ENCODE measurements around the gene SKIL. TPM values are rescaled to one million over a fixed set of nuclear protein-coding genes. Genes with fewer than 3 reads are reported as not detected.

SKIL gene
- total and polyA plus RNA-seq, 2 experiments from 2014 or later = 28.6 to 39.1 TPM

- Histone ChIP-seq H3F3A (ENCODE audit: insufficient read depth) (peaks cover 61% of the 10 kb centered on the region), H3K27me3 (replicated peaks; ENCODE audit: insufficient read depth) (no peaks in the 10 kb centered on the region), H2AFZ (no peak overlapping the region), H3K4me3 (no peak overlapping the region), H4K20me1 (ENCODE audit: insufficient read depth) (no peaks in the 10 kb centered on the region), H3K9ac (no peak overlapping the region), H3K9me2 (ENCODE audit: insufficient read depth) (peaks cover 6% of the 10 kb centered on the region; the same call in 1 of the 2 replicates), H3K36me3 (ENCODE audit: low read depth) (peaks cover 47% of the 10 kb centered on the region), H3K79me2 (ENCODE audit: insufficient read depth) (0 out of 2 replicates have a peak, but pooled peaks cover 3% of the 10 kb centered on the region), H3K27ac (no peak overlapping the region), H3K9me3 (ENCODE audit: low read depth) (no peaks in the 10 kb centered on the region), H3K4me2 (ENCODE audit: unreplicated experiment) (no peak overlapping the region), H3K4me1 (ENCODE audit: insufficient read depth) (peaks cover 3% of the 10 kb centered on the region; the same call in 1 of the 2 replicates)
- 98% methylated on average over 2 of the region's 2 CpGs for WGBS, 2 experiments (ENCODE audit: low coverage in 1 of 2, low lambda C conversion rate in 2 of 2, missing lambda C conversion rate in 2 of 2)
- in situ Hi-C loops (cut with MboI) = no loop called here
- TF ChIP-seq EZH2phosphoT487 (IDR thresholded peaks at IDR 0.05; ENCODE audit: insufficient read depth, low read depth) = no peak
- no peak for TF ChIP-seq EZH2 (IDR thresholded peaks at IDR 0.05; ENCODE audit: insufficient read depth, poor library complexity, severe bottlenecking)
- no peak for DNase-seq
Observed at GRCh38 chr3:170436697-170437096, 79.2 kb downstream of the SKIL start.

GRCh38 chr3:170437176-170437575 lies 79.7 kb downstream of the SKIL start:
- no peaks in the 10 kb centered on the region for H3K79me2 ChIP-seq (ENCODE audit: insufficient read depth)
- H3K4me3 ChIP-seq = no peak overlapping the region
- H3K36me3 ChIP-seq (ENCODE audit: low read depth) = peaks cover 43% of the 10 kb centered on the region
- 88 to 93% methylated on average over 4 of the region's 4 CpGs for whole genome bisulfite sequencing, 2 experiments (ENCODE audit: low coverage in 1 of 2, low lambda C conversion rate in 2 of 2, missing lambda C conversion rate in 2 of 2)
- H2AFZ ChIP-seq = no peak overlapping the region
- no peaks in the 10 kb centered on the region for H3K9me3 ChIP-seq (ENCODE audit: low read depth)
- DNase-seq = no peak
- H3K27ac ChIP-seq = no peak overlapping the region
- H4K20me1 ChIP-seq (ENCODE audit: insufficient read depth) = no peaks in the 10 kb centered on the region
- H3F3A ChIP-seq (ENCODE audit: insufficient read depth) = peaks cover 60% of the 10 kb centered on the region
- no peak overlapping the region for H3K9ac ChIP-seq
- peaks cover 6% of the 10 kb centered on the region; the same call in 1 of the 2 replicates for H3K9me2 ChIP-seq (ENCODE audit: insufficient read depth)
- in situ Hi-C loops (cut with MboI) = no loop called here
- peaks cover 3% of the 10 kb centered on the region; the same call in 1 of the 2 replicates for H3K4me1 ChIP-seq (ENCODE audit: insufficient read depth)
- no peak for TF ChIP-seq EZH2phosphoT487 (IDR thresholded peaks at IDR 0.05; ENCODE audit: insufficient read depth, low read depth)
- TF ChIP-seq EZH2 (IDR thresholded peaks at IDR 0.05; ENCODE audit: insufficient read depth, poor library complexity, severe bottlenecking) = no peak
- no peak overlapping the region for H3K4me2 ChIP-seq (ENCODE audit: unreplicated experiment)
- no peaks in the 10 kb centered on the region for H3K27me3 ChIP-seq (replicated peaks; ENCODE audit: insufficient read depth)

GRCh38 chr3:170437696-170438407 lies 80.3 kb downstream of the SKIL start:
- H3K9me2 ChIP-seq (ENCODE audit: insufficient read depth) = peaks cover 6% of the 10 kb centered on the region; the same call in 1 of the 2 replicates
- H2AFZ ChIP-seq = no peak overlapping the region
- no peak overlapping the region for H3K4me3 ChIP-seq
- H3K4me2 ChIP-seq (ENCODE audit: unreplicated experiment) = no peak overlapping the region
- TF ChIP-seq EZH2phosphoT487 (IDR thresholded peaks at IDR 0.05; ENCODE audit: insufficient read depth, low read depth) (no peak), EZH2 (IDR thresholded peaks at IDR 0.05; ENCODE audit: insufficient read depth, poor library complexity, severe bottlenecking) (no peak)
- peaks cover 3% of the 10 kb centered on the region; the same call in 1 of the 2 replicates for H3K4me1 ChIP-seq (ENCODE audit: insufficient read depth)
- no peak overlapping the region for H3K27ac ChIP-seq
- no peak for DNase-seq
- 86 to 89% methylated on average over 10 of the region's 10 CpGs for WGBS, 2 experiments (ENCODE audit: low coverage in 1 of 2, low lambda C conversion rate in 2 of 2, missing lambda C conversion rate in 2 of 2)
- H3K27me3 ChIP-seq (replicated peaks; ENCODE audit: insufficient read depth) = no peaks in the 10 kb centered on the region
- no peak overlapping the region for H3K9ac ChIP-seq
- no peaks in the 10 kb centered on the region for H4K20me1 ChIP-seq (ENCODE audit: insufficient read depth)
- H3K79me2 ChIP-seq (ENCODE audit: insufficient read depth) = no peaks in the 10 kb centered on the region
- H3K9me3 ChIP-seq (ENCODE audit: low read depth) = no peaks in the 10 kb centered on the region
- peaks cover 64% of the 10 kb centered on the region for H3F3A ChIP-seq (ENCODE audit: insufficient read depth)
- in situ Hi-C loops (cut with MboI) = no loop called here
- H3K36me3 ChIP-seq (ENCODE audit: low read depth) = peaks cover 43% of the 10 kb centered on the region

- H3K9me2 ChIP-seq (ENCODE audit: insufficient read depth) = peaks cover 6% of the 10 kb centered on the region; the same call in 1 of the 2 replicates
- no peak overlapping the region for H2AFZ ChIP-seq
- H3K79me2 ChIP-seq (ENCODE audit: insufficient read depth) = no peaks in the 10 kb centered on the region
- H3K9me3 ChIP-seq (ENCODE audit: low read depth) = no peaks in the 10 kb centered on the region
- in situ Hi-C loops (cut with MboI) = no loop called here
- H3F3A ChIP-seq (ENCODE audit: insufficient read depth) = peaks cover 64% of the 10 kb centered on the region
- WGBS, 2 experiments (ENCODE audit: low coverage in 1 of 2, low lambda C conversion rate in 2 of 2, missing lambda C conversion rate in 2 of 2) = 88 to 100% methylated on average over 1 of the region's 1 CpG
- H3K27ac ChIP-seq = no peak overlapping the region
- no peaks in the 10 kb centered on the region for H3K27me3 ChIP-seq (replicated peaks; ENCODE audit: insufficient read depth)
- H3K36me3 ChIP-seq (ENCODE audit: low read depth) = peaks cover 39% of the 10 kb centered on the region
- no peak overlapping the region for H3K4me3 ChIP-seq
- DNase-seq = no peak
- no peaks in the 10 kb centered on the region for H4K20me1 ChIP-seq (ENCODE audit: insufficient read depth)
- H3K4me1 ChIP-seq (ENCODE audit: insufficient read depth) = peaks cover 3% of the 10 kb centered on the region; the same call in 1 of the 2 replicates
- H3K9ac ChIP-seq = no peak overlapping the region
- H3K4me2 ChIP-seq (ENCODE audit: unreplicated experiment) = no peak overlapping the region
- TF ChIP-seq EZH2 (IDR thresholded peaks at IDR 0.05; ENCODE audit: insufficient read depth, poor library complexity, severe bottlenecking) (no peak), EZH2phosphoT487 (IDR thresholded peaks at IDR 0.05; ENCODE audit: insufficient read depth, low read depth) (no peak)
Observed at GRCh38 chr3:170438836-170439235, 81.3 kb downstream of the SKIL start.
